Mammary epithelial cell (primary cell): Measurements from ENCODE around the gene CHST1.

Experiments used
- EZH2 ChIP-seq: IDR thresholded peaks from 2 replicates; pipeline ENCODE4 v1.6.1; 2012; ENCODE audit warnings: low read length, inconsistent platforms, borderline replicate concordance
- TF ChIP-seq, protein P1 (sequence below), 2 donors: IDR thresholded peaks in 1 of 2; conservative IDR thresholded peaks in 1 of 2; 2 replicates each; pipeline ENCODE4 v1.5.1; 2011 to 2012; ENCODE audit warnings: inconsistent platforms in 2 of 2, low read length in 2 of 2, mild to moderate bottlenecking in 2 of 2, control low read depth in 1 of 2, low read depth in 1 of 2; ENCODE audit not compliant: insufficient read depth in 1 of 2; ENCODE audit errors: extremely low read depth in 1 of 2

DNA sequence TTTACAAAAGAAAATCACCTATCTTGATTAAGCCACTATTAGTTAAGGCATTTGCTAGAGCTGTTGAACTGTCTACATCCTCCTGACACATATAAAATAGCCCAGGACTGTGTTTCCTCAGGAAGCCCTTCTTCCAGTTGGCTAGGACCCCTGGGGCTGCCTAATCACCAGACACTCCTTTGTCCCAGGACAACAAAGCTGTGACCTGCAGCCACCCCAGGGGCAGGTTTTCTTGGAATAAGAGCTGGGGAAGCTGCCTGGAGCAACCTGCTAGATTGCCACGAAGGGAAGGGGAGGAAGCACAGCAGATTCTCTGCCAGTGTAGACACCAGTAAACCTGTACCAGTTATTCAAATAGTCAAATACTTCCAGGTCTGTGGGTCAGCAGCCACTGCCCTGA lies 17.6 kb downstream of the CHST1 start:
- TF ChIP-seq, protein P1, sequence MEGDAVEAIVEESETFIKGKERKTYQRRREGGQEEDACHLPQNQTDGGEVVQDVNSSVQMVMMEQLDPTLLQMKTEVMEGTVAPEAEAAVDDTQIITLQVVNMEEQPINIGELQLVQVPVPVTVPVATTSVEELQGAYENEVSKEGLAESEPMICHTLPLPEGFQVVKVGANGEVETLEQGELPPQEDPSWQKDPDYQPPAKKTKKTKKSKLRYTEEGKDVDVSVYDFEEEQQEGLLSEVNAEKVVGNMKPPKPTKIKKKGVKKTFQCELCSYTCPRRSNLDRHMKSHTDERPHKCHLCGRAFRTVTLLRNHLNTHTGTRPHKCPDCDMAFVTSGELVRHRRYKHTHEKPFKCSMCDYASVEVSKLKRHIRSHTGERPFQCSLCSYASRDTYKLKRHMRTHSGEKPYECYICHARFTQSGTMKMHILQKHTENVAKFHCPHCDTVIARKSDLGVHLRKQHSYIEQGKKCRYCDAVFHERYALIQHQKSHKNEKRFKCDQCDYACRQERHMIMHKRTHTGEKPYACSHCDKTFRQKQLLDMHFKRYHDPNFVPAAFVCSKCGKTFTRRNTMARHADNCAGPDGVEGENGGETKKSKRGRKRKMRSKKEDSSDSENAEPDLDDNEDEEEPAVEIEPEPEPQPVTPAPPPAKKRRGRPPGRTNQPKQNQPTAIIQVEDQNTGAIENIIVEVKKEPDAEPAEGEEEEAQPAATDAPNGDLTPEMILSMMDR (conservative IDR thresholded peaks at IDR 0.05 in 1 of 2, IDR thresholded peaks at IDR 0.05 in 1 of 2; ENCODE audit: extremely low read depth in 1 of 2, insufficient read depth in 1 of 2, low read depth in 1 of 2, low read length in 2 of 2), result no peak
- TF ChIP-seq EZH2, result no peak
